Posterior vena cava (tissue), 2 donors: ENCODE results near the gene GABRB2. TPM values are rescaled to one million over a fixed set of nuclear protein-coding genes. Genes with fewer than 3 reads are reported as not detected.
"Not testable (repeated sequence)": the region's sequence is repeated elsewhere in the genome, so short reads cannot be mapped to it uniquely, and the experiment has no call there.

Experiments
- DNase-seq: peaks from one replicate; pipeline ENCODE4 v3.0.0-alpha.2; 2020; ENCODE audit warnings: low spot score
- intact Hi-C, 2 donors: fragments of 100-400 bp; cut with DNase I; formaldehyde crosslinking; loops; one replicate each; pipeline versions ENCODE4 v1.14.1 to v1.14.2; 2022 to 2023
- long read RNA-seq, 2 donors: library from polyadenylated mRNA; unstranded; transcript quantifications; one replicate each; pipeline ENCODE4 v2.0.0, GENCODE V29; 2020 to 2021
- total RNA-seq, 2 donors: library from RNA; stranded (reverse); fragmentation: NEBNext Ultra II Directional; extraction: Animal tissue kit (Norgen Biotek cat#: 25700); gene quantifications; one replicate each; pipeline ENCODE4 v1.2.1, GENCODE V29; 2021
- donor health status: DM: yes; HTN: yes; CAD: no.
- donor health status: DM: yes; HTN: yes; CAD: no.

Gene GABRB2
- total RNA-seq: under 1 TPM; 0.86 to 0.93 TPM
- long read RNA-seq, donor 1: 0 reads
- long read RNA-seq, donor 2, partial matches to known transcripts: 0 of 1 reads
- long read RNA-seq, donor 2, other reads (novel, unspliced or antisense): 1 of 1 reads

DNA sequence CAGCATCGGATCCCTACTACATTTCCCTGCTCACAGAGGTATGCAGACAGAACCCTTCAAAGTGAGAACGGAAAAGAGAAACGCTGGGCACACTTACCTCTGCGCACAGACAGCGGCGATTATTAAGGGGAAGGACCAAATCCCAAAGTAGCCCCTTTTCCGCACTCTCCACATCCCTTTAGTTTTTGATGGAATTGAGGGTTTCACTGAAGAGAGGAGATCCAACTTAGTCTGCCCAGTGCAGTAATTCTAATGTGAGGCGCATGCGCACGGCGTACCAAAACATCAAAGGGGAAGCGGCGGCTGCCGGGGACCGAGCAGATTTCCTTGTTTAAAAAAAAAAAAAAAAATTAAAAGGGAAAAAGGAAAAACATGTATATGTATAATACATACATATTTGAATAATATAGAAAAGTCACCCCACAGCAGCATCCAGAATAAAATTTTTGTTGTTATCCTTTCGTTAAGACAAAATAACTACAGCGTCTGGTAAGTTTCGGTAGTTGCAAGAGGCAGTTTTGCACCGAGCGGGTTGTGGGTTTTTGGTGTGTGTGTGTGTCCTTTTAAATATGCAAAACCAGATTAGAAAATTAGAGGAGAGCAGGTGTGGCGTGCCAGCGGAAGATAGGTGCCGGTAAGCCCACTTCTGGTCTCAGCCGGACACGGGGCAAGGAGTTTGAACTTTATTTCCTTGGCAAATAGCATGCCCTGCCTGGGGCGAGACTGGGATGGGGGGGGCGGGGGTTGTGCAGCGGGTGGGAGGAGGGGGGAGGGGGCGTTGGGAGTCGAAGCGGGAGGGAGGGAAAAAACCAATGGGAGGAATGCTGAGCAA, at the start of gene GABRB2:
Gene GABRB2, minus strand, starts transcription at position 256 of the 832 bp plus-strand sequence. Its CDS starts 82 bp downstream, at position 174.
- DNase-seq: peak; percentile 84
- intact Hi-C loops: no loop called here

DNA sequence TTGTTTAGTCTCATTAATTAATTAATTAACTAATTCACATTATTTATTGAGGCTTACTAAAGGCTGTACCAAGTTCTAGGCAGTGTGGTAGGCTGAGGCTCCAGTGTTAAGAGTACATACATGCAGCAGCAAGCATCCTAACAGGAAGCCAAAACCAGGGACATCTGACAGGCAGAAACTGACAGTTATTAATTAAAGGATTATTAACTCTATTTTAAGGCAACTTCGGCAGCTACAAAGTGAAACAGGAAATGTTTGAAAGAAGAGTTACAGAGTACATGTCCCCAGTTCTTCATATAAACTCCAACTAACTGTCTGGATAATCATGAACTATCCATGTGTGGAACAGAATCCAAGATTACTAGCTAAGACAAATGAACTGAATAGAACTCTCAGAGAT, 39.3 kb upstream of the GABRB2 start:
- no peak for DNase-seq
- intact Hi-C loops: no loop called here

DNA sequence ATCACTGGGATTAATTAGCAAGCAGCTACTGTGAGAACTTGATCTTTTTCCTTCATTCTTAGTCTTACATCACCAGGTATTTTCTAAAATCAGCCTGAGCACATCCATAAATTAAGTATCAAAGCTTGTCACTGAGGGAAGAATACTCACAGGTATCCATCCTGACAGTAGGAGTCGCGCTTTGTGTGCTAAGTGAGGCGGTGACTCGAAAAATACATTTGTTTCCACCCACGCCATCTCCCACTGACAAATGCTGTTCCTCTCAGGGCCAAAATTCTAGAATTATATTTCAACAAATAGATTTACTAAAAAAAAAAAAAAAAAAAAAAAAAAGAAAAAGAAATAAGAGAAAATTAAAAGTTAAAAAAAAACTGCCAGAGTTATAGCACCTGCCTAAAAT, 34.1 kb upstream of the GABRB2 start:
- intact Hi-C loops: no loop called here

GRCh38 chr5:161572914-161573313, 26.4 kb upstream of the GABRB2 start:
- DNase-seq: no peak
- intact Hi-C loops: no loop called here

More for the DNA sequence above, 34.1 kb upstream of the GABRB2 start:
- DNase-seq: no peak

DNA sequence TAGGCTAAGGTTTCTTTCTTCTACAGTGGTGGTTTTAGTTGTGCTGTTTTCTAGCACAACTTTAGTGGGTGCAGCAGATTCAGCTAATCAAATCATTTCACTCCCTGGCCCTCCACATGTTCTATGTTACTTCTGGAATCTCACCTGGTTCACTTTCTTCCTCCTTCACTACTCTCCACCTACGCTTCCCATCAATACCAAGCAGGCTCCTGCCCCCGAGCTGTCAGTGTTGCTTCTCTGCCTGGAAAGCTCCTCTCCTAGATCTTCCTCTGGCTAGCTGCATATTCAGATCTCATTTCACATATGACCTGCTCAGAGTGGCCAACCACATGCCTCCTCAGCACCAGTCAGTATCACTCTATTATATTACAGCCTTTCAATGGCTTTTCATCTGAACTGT, 19.6 kb upstream of the GABRB2 start:
- no peak for DNase-seq
- intact Hi-C loops: loop anchor here in 1 of 2 donors (10.0 kb wide), 1 partner anchor 711 kb away; the partner anchor contains the start of gene ATP10B

- DNase-seq: no peak
- intact Hi-C loops: loop anchor here in 1 of 2 donors (10.0 kb wide), 1 partner anchor 708 kb away; the partner anchor contains the start of gene ATP10B
Measured at GRCh38 chr5:161562446-161562845, 15.9 kb upstream of the GABRB2 start.

- DNase-seq: no peak
- intact Hi-C loops: no loop called here
Measured at GRCh38 chr5:161549106-161549505, 2.6 kb upstream of the GABRB2 start.

DNA sequence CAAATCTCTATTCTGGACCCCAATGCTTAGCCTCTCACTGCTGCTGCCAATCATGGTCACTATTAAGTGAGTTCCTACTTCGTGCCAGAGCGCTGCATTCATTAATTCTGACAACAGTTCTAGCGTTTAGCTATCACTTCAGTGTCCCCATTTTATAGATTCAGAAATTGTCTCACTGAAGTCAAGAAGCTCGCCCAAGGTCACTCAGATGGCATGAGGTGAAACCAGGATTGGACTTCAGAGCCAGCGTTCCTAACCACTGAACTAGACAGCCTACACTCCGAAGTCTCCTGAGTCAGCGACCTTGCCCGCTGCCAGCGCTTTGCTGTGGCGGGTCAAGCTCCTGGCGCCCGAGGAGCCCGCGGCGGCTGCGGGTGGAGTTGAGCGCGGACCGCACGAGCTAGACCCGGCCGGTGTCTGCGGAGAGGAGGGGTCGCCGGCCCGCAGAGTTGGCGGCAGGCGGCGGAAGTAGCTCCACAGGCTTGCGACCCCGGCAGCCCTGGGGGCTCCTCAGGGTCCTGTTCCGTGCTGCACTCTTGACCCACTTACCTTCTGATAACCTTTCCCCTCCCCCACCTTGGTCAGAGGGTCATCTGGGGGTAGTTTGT, 2.1 kb upstream of the GABRB2 start:
- intact Hi-C loops: no loop called here
- DNase-seq: no peak

DNA sequence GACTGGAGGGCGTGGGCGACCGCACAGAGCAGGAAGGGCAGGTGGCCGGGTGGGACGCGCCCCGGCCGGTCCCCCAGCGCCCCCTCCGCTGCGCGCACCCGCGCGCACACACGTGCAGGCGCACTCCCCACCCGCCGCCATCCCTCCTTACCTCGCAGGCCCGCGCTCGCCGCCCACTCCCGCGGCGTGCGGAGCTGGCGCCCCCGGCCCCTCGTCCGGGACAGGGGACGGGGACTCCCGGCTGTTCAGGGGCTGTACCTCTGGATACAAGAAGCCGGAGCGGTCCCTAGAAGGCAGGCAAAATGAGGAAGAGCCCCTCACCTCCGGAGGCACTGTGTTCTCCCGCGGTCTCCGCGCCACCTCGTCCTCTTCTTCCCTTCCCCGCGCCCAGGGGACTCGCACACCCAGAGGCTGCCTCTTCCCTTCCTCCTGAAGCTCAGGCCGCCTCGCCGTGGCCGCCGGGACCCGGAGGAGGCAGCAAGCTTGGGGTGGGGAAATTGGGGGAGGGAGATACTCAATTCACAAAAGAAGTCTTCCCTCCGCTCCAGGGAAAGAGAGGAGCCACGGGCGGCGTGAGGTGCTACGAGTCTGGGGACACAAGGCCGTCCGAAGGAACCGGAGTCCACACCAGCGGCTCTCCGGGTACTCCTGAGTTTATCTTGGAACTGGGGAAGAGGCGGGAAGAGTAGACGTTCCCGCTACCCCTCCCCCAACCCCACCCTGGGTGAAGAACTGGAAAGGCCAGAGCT, 1.4 kb upstream of the GABRB2 start:
- DNase-seq: peak; percentile 80
- intact Hi-C loops: no loop called here

DNA sequence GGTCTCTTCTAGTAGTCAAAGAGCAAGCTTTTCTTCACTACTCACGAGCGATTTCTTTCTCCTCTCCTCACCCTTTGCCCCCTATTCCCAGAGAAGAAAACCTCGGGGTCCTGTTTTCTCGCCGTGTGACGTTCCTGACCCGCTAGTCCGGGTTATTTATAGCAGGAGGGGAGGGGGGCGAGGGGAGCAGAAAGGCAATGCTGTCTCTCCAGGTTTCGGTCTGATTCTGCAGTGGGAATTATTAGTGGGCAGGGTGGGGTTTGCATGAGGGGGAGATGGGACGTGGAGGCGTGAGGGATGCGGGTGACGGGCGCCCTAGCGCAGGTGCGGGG, 847 bp upstream of the GABRB2 start:
- intact Hi-C loops: no loop called here
- no peak for DNase-seq

DNA sequence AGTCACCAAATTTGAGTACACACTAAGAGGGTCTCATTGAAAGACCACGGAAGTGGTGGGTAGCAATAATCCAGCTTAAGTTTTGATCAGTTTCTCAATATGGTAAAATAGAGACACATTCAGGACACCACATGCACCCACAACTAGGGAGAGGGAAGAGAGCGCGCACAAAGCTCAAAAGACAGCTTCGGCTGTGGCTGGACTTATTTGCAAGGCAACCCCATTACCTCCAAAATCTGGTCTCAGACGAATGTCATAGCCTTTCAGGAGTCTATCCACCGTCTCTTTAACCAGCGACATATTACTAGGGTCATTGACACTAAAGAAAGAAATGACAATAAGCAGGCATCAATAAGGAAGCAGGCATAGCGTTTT, 443 bp downstream of the GABRB2 start:
- intact Hi-C loops: no loop called here

DNA sequence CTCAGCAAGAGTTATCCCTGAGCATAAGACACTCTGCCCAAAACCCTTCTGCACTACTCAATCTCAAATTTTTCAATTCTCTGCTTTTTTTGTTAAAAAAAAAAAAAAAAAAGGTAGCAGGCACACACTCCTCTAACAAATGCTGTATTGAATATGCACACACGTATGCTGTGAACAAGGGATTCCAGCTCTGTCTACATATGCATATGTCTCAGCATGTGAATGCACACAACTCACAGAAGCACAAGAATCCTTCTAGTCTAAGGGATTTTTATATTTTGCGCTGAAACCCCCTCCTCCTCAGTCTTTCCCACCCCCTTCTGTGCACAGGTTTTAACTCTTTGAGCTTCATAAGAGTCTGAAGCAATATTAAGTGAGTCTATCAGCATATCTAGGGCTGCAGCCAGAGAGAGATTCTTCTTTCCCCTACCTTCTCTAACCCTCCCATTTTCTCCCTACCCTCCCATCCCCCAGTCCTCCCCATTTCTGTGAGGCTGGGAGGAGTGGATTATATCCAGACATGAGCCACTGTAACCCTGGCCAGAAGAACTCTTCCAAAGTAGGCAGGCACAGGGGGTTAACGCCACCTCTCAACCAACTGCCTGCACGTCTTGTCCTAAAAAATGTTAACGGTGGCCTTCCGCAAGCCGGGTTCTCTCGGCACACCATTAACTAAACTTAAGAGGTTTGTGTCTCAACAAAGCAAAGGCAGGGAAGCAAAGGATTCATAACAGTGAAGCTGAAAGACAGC, 1.0 kb downstream of the GABRB2 start:
- no peak for DNase-seq
- intact Hi-C loops: no loop called here

More for the DNA sequence above, 443 bp downstream of the GABRB2 start:
- DNase-seq: no peak

DNA sequence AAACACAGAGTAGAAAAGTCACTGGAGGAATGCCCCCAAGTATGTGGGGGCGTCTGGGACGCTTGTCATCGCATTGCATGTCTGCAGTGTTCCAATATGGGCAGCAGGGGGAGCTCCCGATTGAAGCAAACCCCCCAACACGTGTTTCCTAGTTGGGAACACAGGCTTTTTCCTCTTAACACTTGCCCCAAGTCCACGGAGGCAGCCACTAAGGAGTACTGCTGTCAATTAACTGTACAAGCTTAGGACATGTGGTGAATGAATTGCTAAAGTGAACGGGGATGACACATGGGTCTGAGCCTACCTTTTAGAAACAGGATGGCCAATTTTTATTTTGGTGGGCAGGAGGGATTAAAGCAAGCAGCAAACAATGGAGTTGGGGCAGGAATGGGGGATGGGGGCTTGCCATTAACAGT, 2.2 kb downstream of the GABRB2 start:
- DNase-seq: no peak
- intact Hi-C loops: no loop called here

DNA sequence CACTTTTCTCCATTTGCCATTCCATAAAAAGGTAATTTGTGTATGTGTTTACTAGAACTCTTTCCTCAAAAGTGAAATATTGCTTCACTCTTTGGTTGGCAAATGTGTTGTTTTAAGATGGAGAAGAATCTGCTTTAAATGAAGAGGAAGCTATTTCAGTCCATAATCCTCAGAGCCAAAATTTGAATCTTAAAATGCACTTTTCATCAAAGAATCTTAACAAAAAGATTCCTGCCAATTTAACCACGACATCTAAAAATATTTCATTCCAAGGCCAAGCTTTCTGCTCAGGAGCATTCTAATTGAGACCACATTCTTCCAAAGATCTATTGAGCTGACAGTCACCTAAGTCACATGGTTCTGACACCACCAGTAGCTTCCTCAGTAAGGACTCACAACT, 7.5 kb downstream of the GABRB2 start:
- intact Hi-C loops: no loop called here
- no peak for DNase-seq

GRCh38 chr5:161535762-161536161, 10.8 kb downstream of the GABRB2 start:
- DNase-seq: no peak
- intact Hi-C loops: no loop called here

DNA sequence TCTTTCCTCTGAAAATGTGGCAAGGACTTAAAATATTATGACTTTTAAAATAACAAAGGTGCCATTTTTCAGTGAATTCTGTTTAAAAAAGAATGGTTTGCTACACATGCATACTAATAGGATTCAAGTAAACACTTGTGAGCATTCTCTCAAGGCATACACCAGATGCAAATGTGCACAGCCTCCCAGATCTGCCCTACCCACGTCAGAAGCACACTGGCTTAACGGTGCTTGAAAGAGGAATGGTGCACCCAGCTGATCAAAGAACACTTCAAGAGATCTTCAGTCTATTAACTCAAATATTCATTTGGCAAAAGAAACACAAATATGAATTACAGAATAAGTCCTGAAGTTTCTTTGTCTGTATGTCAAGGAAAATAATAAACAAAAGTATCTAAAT, 15.8 kb downstream of the GABRB2 start:
- intact Hi-C loops: no loop called here
- no peak for DNase-seq

DNA sequence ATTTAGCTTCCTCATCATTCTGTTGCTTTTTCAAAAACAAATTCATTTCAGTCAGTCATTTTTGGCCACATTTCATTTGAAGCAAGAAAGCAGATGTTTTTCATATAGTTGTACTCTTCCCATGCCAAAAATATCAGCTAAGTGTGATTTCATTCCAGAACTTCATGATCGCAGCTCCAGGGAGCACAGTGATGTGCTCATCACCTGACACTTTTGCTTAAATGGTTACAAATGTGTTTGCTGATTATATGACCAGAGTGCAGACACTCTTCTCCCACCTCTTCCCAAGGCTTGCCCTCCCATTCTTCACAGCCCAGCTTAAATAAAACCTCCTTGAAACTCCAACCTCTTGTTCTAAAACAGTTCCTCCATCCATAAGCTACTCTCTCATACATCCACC, 32.6 kb downstream of the GABRB2 start:
- intact Hi-C loops: no loop called here
- no peak for DNase-seq

DNA sequence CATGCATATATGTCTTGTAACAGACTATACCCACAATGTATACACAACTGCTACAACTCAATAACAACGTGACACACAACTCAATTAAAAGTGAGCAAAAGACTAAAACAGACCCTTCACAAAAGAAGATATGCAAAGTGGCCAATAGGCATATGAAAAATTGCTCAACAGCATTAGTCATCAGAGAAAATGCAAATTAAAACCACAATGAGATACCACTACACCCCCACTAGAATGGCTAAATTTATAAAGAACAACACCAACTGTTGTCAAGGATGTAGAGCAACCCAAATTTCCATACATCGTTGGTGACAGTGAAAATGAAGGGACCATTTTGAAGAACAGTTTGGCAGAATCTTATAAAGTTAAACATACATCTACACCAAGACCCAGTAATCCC, 38.9 kb downstream of the GABRB2 start:
- no peak for DNase-seq

GRCh38 chr5:161505160-161505559, 41.4 kb downstream of the GABRB2 start:
- DNase-seq, intact Hi-C loops: not testable (repeated sequence)

More for the DNA sequence above, 38.9 kb downstream of the GABRB2 start:
- intact Hi-C loops: no loop called here
